H1 (cell line): ENCODE data around the gene KRTAP10-3. TPM values are rescaled to one million over a fixed set of nuclear protein-coding genes. Genes with fewer than 3 reads are reported as not detected.

Source experiments
- BCL11A ChIP-seq, 2 experiments: IDR thresholded peaks; one replicate each; pipeline ENCODE4 v1.6.1; 2011; ENCODE audit warnings: low read depth in 2 of 2, low read length in 2 of 2, mild to moderate bottlenecking in 2 of 2
- POLR2AphosphoS5 ChIP-seq: IDR thresholded peaks from 2 replicates; pipeline ENCODE4 v1.6.1; 2011; ENCODE audit warnings: low read depth, low read length
- RXRA ChIP-seq: IDR thresholded peaks from 2 replicates; pipeline ENCODE4 v1.6.1; 2011; ENCODE audit warnings: low read depth, mild to moderate bottlenecking, low read length, moderate library complexity; ENCODE audit not compliant: insufficient read depth
- TAF7 ChIP-seq: optimal IDR thresholded peaks from 2 replicates; pipeline ENCODE3; 2011; ENCODE audit warnings: low read depth, mild to moderate bottlenecking, inconsistent platforms, low read length, moderate library complexity, borderline replicate concordance
- polyA plus RNA-seq, 7 experiments: library from polyadenylated mRNA; depleted of rRNA in 3 of 7; stranded (reverse) in 5 of 7; unstranded in 2 of 7; fragments of >200 nt in 5 of 7; fragments of 200-250 nt in 2 of 7; gene quantifications; 1 replicate in 5 of 7; 2 replicates in 1 of 7; 4 replicates in 1 of 7; pipeline versions ENCODE4 v1.2.1 to v1.2.3, GENCODE V29; 2011 to 2013; ENCODE audit warnings: missing spikeins in 2 of 7, mixed read lengths in 2 of 7
- total RNA-seq: library from RNA; stranded (reverse); fragmentation: NEBNext Ultra II Directional; extraction: Animal tissue kit (Norgen Biotek cat#: 25700); gene quantifications from 2 replicates; pipeline ENCODE4 v1.2.1, GENCODE V29; 2021
- TF ChIP-seq, protein P1 (sequence below): IDR thresholded peaks from 2 replicates; pipeline ENCODE4 v1.6.1; 2011; ENCODE audit warnings: low read depth, mild to moderate bottlenecking, low read length; ENCODE audit not compliant: insufficient read depth

The KRTAP10-3 gene
- total and polyA plus RNA-seq, 2 of the 8 experiments (the other 6 are each of a cell fraction or from before 2014, with no cell fraction given) = not detected

DNA sequence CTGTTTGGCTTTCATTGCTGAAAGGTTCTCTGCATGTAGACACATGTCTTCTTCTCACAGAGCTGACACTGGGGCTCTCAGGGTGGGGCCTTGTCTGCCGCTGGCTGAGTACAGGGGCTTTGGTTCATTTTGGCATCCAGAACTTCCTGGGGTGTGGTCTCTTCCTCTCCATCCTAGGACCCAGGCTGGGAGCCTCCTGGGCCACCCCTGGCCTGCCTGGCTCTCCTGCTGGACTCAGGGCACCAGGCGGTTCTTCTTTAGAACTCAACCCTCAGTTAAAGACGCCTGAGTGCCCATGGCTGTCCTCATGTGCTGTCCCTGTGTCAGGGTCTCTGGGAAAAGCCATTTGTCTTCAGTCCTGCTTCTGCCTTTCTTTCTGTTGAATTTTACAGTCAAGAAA is 27.3 kb upstream of the KRTAP10-3 start (continued):
- TF ChIP-seq, protein P1, sequence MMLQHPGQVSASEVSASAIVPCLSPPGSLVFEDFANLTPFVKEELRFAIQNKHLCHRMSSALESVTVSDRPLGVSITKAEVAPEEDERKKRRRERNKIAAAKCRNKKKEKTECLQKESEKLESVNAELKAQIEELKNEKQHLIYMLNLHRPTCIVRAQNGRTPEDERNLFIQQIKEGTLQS = no peak
- TF ChIP-seq POLR2AphosphoS5 = no peak
- no peak for TF ChIP-seq TAF7
- no peak for TF ChIP-seq RXRA
- no peak for TF ChIP-seq BCL11A (IDR thresholded peaks at IDR 0.05; ENCODE audit: low read depth in 2 of 2, low read length in 2 of 2)
